PC-3 (cell line): Measurements from ENCODE around the gene IFI35.

ENCODE experiments used
- EZH2 ChIP-seq: fragments of 300-600 bp; sonication (generic); IDR thresholded peaks from one replicate; pipeline ENCODE4 v1.6.1; 2017; ENCODE audit warnings: antibody characterized with exemption, mild to moderate bottlenecking, low read length; ENCODE audit not compliant: unreplicated experiment
- TF ChIP-seq, protein P1 (sequence below): fragments of 300-600 bp; sonication (generic); conservative IDR thresholded peaks from 2 replicates; pipeline ENCODE4 v1.5.1; 2017; ENCODE audit warnings: antibody characterized with exemption, low read depth, mild to moderate bottlenecking, low read length

DNA sequence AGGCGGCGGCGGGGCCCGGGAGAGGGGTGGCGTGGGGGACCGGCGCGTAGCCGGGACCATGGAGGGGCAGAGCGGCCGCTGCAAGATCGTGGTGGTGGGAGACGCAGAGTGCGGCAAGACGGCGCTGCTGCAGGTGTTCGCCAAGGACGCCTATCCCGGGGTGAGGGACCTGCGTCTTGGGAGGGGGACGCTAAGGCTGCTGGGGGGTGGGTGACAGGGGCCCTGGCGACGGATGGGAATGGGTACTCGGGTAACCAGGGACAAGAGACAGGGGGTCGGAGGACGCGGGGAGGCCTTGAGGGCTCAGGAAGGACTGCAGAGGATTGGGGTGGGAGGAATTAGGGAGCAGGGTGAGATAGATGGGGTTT is 18.7 kb downstream of the IFI35 start:
- no peak for TF ChIP-seq EZH2
- TF ChIP-seq, protein P1, sequence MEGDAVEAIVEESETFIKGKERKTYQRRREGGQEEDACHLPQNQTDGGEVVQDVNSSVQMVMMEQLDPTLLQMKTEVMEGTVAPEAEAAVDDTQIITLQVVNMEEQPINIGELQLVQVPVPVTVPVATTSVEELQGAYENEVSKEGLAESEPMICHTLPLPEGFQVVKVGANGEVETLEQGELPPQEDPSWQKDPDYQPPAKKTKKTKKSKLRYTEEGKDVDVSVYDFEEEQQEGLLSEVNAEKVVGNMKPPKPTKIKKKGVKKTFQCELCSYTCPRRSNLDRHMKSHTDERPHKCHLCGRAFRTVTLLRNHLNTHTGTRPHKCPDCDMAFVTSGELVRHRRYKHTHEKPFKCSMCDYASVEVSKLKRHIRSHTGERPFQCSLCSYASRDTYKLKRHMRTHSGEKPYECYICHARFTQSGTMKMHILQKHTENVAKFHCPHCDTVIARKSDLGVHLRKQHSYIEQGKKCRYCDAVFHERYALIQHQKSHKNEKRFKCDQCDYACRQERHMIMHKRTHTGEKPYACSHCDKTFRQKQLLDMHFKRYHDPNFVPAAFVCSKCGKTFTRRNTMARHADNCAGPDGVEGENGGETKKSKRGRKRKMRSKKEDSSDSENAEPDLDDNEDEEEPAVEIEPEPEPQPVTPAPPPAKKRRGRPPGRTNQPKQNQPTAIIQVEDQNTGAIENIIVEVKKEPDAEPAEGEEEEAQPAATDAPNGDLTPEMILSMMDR: no peak
